Gastrocnemius medialis (tissue), 4 donors: ENCODE measurements around the gene SLC39A11.

Source experiments
- CTCF ChIP-seq, 5 experiments: fragments of 450-650 bp in 3 of 5; fragments of 200-600 bp in 2 of 5; sonication (generic) in 2 of 5; IDR thresholded peaks in 4 of 5; conservative IDR thresholded peaks in 1 of 5; 1 replicate in 4 of 5; 2 replicates in 1 of 5; pipeline ENCODE4 v1.5.1; 2016 to 2019; ENCODE audit warnings: antibody characterized with exemption in 5 of 5, mild to moderate bottlenecking in 3 of 5, moderate library complexity in 3 of 5
- POLR2A ChIP-seq, 2 donors: fragments of 450-650 bp; IDR thresholded peaks; one replicate each; pipeline ENCODE4 v1.6.1; 2017; ENCODE audit warnings: antibody characterized with exemption in 2 of 2, mild to moderate bottlenecking in 2 of 2, moderate library complexity in 2 of 2

- no peak for TF ChIP-seq CTCF (IDR thresholded peaks at IDR 0.05 in 4 of 5, conservative IDR thresholded peaks at IDR 0.05 in 1 of 5)
- TF ChIP-seq POLR2A (IDR thresholded peaks at IDR 0.05) = no peak
Observed at GRCh38 chr17:72931635-72932034, 160.9 kb downstream of the SLC39A11 start.
